ENCODE measurements around the gene IL17RA. TPM values are rescaled to one million over a fixed set of nuclear protein-coding genes. Genes with fewer than 3 reads are reported as not detected.

IL17RA gene
- total and polyA plus RNA-seq, 2 donors (not counting 3 experiments of a cell fraction or from before 2014, with no cell fraction given): 13.0 to 19.3 TPM

GRCh38 chr22:17164392-17165024, 79.7 kb downstream of the IL17RA start:
- Histone ChIP-seq H3K9ac (replicated peaks; ENCODE audit: extremely low read depth, insufficient read depth, low read length) (no peak overlapping the region), H3K4me1 (ENCODE audit: control insufficient read depth, extremely low read depth, insufficient read depth, low read length) (peaks cover 6% of the 10 kb centered on the region), H2AFZ (ENCODE audit: low read depth, low read length) (no peak overlapping the region), H3K9me1 (replicated peaks; ENCODE audit: control insufficient read depth, extremely low read depth, insufficient read depth, low read length) (no peaks in the 10 kb centered on the region), H3K4me3 (replicated peaks in 1 of 3; ENCODE audit: insufficient read depth in 1 of 3, low read depth in 1 of 3, low read length in 3 of 3) (no peak overlapping the region), H3K36me3 (ENCODE audit: control insufficient read depth in 2 of 2, extremely low read depth in 1 of 2, insufficient read depth in 2 of 2, low read length in 2 of 2) (no peaks in the 10 kb centered on the region), H4K20me1 (replicated peaks; ENCODE audit: control insufficient read depth, extremely low read depth, insufficient read depth, low read length) (no peaks in the 10 kb centered on the region), H3K79me2 (ENCODE audit: control insufficient read depth, insufficient read depth, low read length) (no peaks in the 10 kb centered on the region), H3K9me3 (replicated peaks; ENCODE audit: control insufficient read depth, insufficient read depth, low read length) (no peaks in the 10 kb centered on the region), H3K27ac (ENCODE audit: insufficient read depth, low read depth, low read length) (no peak overlapping the region), H3K4me2 (ENCODE audit: insufficient read depth, low read length) (no peak overlapping the region), H3K27me3 (ENCODE audit: control insufficient read depth in 2 of 2, insufficient read depth in 2 of 2, low read length in 2 of 2) (no peaks in the 10 kb centered on the region)
- dilution Hi-C loops (cut with MboI; ENCODE audit: extremely low pct_ligation_motif_present, low sequenced_read_pairs) (no loop called here), intact Hi-C loops (cut with micrococcal nuclease) (no loop called here)
- DNase-seq (ENCODE audit: low read depth, low spot score) (no peak), FAIRE-seq (peak; percentile 58)
- TF ChIP-seq CTCF (IDR thresholded peaks at IDR 0.05; ENCODE audit: extremely low read depth in 1 of 2, insufficient read depth in 1 of 2, low read depth in 1 of 2, low read length in 2 of 2): peak; percentile 8 to 15
- TF ChIP-seq POLR2A (IDR thresholded peaks at IDR 0.05; ENCODE audit: low read depth, low read length): no peak
- BruUV-seq (replicated peaks): no TSS peak
- ChIA-PET POLR2A (no interaction called here), CTCF (interaction anchor here (0.8 to 2.5 kb wide), 4 partner anchors 21 to 341 kb away, joined by 3 to 17 read pairs (median 3); no protein-coding TSS in a partner anchor)

Other genes with a start within 250 kb of the IL17RA start
- gene GAB4, start 76.8 kb upstream of the IL17RA start, total RNA-seq: not detected in 2 replicates
- not detected in 2 replicates for gene GAB4, start 76.8 kb upstream of the IL17RA start, polyA plus RNA-seq
- gene TMEM121B, start 36.4 kb downstream of the IL17RA start, total RNA-seq: 0.33 and 0.37 TPM in 2 replicates
- 0.18 and 0.21 TPM in 2 replicates for gene TMEM121B, start 36.4 kb downstream of the IL17RA start, polyA plus RNA-seq
- gene HDHD5, start 74.3 kb downstream of the IL17RA start, total RNA-seq: 28.1 and 29.1 TPM in 2 replicates
- 49.5 and 54.1 TPM in 2 replicates for gene HDHD5, start 74.3 kb downstream of the IL17RA start, polyA plus RNA-seq
- gene ADA2, start 134.4 kb downstream of the IL17RA start, total RNA-seq: 5.2 and 11.4 TPM in 2 replicates
- 11.0 and 11.8 TPM in 2 replicates for gene ADA2, start 134.4 kb downstream of the IL17RA start, polyA plus RNA-seq